ENCODE results near the gene HECTD4.
"Not testable (repeated sequence)": the region's sequence is repeated elsewhere in the genome, so short reads cannot be mapped to it uniquely, and the experiment has no call there.

Gene HECTD4

DNA sequence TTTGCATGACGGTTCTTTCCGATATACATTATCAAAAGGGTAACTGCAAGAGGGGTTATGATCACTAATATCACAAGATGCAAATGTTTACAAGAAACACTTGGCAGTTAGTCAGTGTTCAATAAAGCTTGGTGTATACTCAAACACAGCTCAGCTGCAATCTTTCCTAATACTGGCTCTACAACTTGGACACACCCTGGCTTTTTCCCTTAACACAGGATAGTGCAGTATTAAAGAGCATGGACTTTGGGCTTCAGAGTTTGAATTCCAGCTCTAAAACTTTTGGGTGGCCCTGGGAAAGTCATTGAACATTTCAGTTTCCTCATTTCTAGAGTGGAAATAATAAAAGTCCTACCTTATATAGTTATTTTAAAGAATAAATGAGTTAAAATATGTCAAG, 107.0 kb downstream of the HECTD4 start:
- DNase-seq = no peak

DNA sequence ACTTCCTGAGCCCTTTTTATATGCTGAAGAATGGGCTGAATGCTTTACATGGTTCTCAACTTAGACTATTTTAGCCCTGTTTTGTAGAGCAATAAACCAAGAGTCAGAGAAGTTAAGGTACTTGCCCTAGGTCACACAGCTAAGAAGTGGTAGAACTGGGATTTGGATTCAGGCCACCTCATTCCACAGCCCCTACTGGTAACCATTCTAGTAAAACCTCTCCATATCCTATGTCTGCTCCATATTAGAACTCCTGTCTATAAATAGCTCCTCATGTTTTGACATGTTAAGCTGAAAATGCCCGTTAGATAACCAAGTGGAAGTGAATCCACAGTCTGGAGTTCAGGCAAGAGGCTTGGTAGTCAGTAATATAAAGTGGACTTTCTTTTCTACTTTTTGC, 111.6 kb downstream of the HECTD4 start:
- DNase-seq = no peak

DNA sequence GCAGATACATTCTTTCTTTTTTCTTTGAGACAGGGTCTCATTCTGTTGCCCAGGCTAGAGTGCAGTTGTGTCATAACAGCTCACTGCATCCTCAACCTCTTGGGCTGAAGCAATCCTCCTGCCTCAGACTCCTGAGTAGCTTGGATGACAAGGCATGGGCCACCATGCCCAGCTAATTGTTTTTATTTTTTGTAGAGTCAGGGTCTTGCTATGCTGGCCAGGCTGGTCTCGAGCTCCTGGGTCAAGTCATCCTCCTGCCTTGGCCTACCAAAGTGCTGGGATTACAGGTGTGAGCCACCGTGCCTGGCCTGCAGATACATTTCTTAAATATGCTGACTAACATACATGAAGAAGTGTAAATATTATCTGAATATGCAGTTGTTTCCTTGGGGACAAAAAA, 115.8 kb downstream of the HECTD4 start:
- DNase-seq = no peak

DNA sequence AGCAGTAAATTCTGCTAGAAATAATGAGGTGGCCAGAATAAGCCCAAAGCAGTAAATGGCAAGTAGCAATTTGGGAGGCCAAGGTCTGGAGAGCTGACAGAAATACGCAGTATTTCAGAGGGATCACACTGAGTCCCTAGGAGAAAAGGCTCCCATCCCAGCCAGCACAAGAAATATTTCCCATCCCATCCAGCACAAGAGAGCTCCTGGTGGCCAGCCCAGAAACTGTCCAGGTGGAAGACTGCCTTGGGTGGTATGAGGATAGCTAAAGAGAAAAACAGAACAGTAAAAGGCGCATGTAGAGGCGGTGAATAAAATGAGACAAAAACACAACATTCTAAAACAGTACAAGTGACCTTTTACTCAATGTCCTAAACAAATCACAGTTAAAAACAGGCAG, 120.7 kb downstream of the HECTD4 start:
- peak in 6 of 56 donors; percentile 1 to 32 (median 14) for DNase-seq

DNA sequence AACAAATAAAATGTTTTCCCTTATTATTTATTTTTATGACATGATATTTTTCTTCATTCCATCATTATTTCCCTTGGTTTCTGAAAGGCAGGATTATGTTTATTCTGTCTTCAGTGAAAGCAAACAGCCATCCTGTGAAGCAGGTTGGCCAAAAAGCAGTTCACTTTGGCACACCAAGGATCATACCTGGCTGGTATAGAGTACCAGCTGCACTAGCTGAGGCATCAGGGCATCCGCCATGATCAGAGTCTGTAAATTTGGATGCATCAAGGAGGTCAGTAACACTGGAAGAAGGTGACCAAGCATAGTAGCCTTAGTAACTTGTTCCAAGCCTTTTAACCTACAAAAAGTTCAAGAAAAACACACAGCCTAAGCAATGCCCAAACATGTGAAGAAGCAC, 123.3 kb downstream of the HECTD4 start:
- no peak for DNase-seq

DNA sequence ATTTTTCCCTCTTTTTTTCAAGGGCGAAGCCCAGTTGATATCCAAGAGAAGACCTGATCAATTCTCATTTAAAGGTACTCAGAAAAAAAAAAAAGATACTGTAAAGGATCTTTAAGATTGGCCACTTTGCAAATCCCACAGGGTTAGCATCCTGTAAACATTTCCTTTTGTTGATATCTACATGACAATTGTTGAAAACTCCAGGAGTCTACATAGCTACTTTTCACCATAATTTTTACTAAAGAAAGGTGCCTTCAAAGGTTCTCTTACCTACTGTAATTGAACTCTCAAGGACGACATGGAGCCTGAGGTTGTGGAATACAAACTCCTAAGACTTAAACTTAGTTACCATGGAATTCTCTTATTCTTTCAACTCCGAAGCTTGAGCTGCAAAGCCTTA, 125.5 kb downstream of the HECTD4 start:
- DNase-seq = no peak

DNA sequence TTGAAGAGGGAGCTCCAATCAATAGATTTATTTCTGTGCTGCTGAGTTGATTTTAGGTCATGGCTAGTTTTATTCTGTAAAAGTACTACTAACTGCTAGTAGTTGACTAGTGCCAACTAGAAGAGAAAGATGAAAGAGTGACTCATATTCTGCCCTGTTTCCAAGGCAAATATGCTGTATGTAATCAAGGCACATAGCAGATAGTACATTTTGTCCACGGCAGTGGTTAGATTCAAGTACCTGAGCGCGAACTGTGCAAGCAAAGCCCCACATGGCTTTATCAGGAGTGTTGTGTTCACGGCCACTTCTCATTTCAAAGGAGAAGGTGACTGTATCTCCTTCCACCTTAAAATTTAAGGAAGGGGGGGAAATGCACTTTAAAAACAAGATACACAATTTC, 130.0 kb downstream of the HECTD4 start:
- DNase-seq = no peak

DNA sequence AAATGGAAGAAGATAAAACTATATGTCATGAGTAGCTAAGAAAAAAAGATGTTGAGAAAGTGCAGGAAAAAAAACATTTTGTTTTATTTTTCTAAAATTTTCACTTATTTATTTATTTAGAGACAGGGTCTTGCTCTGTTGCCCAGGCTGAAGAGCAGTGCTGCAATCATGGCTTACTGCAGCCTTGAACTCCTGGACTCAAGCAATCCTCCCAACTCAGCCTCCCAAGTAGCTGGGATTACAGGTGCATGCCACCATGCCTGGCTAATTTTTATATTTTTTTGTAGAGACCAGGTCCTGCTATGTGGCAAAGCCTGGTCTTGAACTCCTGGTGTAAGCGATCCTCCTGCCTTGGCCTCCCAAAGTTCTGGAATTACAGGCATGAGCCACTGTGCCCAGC, 137.3 kb downstream of the HECTD4 start:
- DNase-seq = not testable (repeated sequence)

DNA sequence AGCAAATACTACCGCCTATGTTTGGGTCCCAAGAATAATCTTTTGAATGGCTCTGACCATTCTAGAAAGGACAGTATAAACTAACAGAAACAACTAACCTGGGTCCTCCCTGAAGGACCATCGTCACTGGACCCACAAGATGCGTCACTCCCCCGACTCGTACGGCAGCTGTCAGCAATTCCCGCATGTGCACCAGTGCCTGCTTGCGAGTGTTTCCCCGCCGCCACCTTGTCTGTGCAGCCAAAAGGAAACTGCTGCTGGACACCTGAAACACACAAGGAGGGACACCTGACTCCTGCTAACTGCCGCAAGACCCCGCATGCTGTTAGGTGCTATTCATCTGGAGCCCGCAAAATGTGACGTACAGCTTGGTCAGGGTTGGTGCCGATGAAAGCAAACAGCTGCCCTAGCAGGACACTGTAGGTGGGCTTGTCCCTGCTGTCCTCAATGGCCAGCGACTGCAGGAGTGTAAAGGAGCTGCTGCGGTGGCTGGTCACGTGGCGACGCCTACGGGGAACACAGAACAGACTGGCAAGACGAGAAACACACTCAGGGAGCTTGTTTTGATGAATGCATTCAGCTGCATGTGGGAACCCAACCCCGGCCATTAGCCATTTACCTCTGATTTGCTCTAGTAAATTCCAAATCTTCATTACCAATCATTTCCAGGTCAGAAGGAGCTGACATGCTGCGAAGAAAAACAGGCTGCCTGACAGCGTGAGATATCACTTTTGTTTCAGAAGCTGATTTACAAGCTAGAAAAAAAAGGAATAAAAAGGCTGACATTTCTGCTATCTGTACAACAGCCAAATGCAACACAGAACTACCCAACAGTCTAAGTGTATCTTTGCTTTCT, 138.7 kb downstream of the HECTD4 start:
- peak in 7 of 56 donors; percentile 3 to 27 (median 12) for DNase-seq

DNA sequence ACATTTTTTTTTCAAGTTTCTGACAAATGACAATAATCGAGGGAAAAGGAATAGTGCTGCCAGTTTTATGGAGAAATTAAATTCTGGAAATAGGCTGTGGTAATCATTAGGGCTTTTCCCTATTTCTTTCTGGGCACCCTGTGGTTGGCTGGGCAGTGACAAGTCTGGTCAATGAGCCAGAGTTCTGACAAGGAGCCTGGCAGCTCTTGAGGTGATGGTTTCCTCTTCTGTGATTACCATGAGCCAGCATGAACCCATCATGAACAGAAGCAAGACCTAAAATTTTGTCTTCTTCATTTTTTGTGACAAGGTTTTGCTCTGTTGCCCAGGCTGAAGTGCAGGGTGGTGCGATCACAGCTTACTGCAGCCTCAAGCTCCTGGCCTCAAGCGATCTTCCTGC, 141.1 kb downstream of the HECTD4 start:
- DNase-seq = no peak

DNA sequence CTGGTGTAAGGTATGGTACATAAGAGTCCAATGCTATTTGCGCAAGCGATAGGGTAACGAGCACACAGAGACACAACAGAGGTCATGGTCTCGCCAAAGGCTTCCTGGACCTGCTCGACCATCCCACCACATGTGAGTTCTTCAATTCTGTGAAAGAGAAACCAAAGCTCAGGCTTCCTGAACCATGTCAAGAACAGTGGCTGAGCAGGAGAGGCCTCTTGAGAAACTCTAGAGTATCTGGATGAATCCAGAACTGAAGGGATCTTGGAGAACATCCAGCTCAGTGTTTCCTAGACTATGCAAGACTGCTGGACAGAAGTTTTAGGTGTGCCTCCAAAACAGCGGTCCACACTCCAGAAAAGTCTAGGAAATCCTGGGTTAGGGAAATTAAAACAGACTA, 142.3 kb downstream of the HECTD4 start:
- no peak for DNase-seq

DNA sequence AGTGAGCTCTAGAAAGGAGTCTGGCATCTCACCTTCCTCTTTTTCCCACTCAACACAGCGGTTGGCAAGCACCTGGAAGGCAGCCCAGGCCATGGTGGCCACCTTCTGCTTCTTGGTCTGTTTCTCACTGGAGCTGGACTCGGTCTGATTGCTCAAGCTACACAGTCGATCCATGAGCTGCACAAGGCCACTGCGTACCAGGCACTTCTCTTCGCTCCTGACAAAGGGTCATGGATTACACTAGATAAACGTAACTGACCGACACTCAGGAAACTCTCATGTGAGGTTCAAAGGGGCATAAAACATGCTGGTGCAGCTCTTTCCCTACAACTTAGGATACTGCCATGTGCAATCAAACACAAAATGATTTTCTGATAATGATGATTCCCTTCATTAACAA, 143.2 kb downstream of the HECTD4 start:
- no peak for DNase-seq

DNA sequence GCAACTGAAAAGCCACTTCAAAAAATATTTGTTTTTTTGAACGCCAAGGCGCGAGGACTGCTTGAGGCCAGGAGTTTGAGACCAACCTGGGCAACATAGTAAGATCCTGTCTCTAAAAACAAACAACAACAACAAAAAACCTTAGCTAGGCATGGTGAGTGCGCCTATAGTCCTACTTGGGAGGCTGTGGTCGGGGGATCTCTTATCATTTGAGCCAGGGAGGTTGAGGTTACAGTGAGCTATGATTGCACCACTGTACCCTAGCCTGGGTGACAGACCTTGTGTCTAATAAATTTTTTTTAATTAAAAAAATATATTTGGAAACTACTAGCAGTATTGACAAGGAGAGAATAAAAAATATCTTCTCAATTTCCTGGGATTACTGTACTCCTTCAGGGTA, 143.8 kb downstream of the HECTD4 start:
- no peak for DNase-seq

DNA sequence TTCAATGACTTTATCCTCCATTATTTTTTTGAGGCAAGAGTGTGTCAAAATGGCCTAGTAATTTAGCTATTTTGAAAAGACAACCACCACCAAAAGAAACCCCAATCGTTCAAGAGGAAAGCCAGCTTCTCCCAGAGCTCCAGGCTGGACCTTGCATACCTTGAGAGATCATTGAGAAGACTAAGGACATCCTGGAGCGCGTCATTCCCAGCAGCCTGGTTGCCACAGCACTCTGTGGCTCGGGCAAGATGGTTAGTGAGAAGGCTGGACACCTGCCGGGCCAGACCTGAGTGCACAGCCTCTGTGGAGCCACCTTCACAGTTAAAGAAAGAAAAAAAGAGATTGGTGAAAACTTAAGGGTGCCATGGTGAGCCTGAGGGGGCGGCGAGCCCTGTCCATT, 145.4 kb downstream of the HECTD4 start:
- DNase-seq = no peak

DNA sequence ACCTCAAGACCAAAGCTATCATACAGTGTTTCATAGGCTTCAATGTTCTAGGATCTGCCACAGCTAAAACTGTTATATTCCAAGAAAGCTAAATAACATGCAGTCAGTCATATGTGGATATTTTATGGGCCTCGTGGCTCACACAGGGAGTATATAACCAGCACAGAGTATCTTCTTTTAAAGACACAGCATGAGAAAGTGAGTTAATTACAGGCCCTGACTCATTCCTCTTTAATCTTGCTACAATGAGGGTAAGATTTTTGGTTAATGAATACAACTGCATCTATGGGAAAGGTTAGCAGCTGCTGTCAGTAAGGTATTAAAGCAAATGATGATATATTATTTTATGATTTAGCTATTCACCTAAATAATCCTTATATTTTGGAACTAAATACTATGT, 145.8 kb downstream of the HECTD4 start:
- no peak for DNase-seq

DNA sequence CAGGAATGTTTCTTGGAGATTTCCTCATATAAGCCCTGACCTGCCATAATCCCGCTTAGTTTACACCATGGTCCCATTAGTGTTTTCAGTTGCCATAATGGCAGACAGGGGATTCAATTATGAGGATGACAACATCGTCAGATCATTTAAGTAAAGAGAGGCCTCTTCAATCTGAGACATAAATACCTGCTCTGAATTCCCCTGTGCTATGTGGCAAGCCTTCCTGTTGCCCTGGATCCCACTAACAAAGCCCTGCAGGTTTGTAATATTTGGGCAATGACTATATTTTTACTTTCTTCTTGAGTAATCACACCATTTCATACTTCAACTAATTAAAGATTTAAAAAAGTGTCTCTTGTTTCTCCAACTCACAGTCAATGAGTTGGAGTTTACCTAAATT, 147.9 kb downstream of the HECTD4 start:
- no peak for DNase-seq

DNA sequence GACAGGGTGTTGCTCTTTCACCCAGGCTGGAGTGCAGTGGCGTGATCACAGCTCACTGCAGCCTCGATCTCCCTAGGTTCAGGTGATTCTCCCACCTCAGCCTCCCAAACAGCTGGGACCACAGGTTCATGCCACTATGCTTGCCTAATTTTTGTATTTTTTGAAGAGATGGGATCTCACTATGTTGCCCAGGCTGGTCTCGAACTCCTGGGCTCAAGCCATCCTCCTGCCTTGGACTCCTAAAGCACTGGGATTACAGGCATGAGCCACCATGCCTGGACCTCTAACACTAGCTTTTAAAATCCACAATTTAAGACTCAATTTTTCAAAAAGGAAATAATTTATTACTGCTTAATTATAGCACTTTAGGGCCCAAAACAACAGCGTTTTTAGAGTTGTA, 149.0 kb downstream of the HECTD4 start:
- no peak for DNase-seq

DNA sequence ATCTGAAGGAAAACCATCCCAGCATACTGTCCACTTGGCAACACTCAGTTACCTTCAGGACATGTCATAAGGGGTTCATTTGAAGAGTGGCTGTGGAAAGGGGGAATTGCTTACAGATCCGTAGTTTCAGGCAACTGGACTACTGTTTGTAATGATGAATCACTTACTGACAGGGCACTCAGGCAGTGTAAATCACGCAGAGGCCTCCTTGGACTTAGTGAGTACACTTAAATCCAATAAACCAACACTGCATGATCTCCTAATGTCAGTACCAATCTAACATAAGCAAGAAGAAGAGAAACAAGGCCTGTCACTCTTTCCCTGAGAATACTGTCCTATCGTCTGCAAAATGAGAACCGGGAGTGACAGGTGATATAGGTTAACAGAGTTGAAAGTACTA, 152.1 kb downstream of the HECTD4 start:
- DNase-seq = no peak

DNA sequence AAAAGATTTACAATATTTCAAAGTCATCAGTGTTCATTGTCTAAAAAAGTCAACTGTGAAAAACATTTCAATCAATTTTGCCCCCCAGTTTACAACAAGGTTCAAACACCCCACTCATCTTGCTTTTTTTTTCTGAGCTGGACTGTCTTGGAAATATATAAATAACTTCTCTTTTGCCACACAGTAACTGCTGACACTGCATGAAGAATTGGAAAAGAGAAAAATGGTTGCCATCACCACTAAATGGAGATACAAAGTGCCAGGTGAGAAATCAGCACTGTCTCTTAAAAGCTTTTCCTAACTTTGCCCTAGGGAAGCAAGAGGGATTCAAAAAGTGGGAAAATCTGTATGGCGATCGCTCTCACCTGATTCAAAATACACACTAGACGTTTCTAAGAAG, 155.5 kb downstream of the HECTD4 start:
- no peak for DNase-seq

DNA sequence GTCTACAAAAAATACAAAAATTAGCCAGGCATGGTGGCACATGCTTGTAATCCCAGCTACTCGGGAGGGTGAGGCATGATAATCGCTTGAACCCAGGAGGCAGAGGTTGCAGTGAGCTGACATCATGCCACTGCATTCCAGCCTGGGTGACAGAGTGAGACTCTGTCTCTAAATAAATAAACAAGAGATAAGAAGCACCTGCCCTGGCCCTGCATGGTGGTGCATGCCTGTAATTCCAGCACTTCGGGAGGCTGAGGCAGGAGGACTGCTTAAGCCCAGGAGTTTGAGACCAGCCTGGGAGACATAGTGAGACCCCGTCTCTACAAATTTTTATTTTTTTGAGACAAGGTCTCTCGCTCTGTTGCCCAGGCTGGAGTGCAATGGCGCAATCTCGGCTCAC, 161.6 kb downstream of the HECTD4 start:
- not testable (repeated sequence) for DNase-seq

DNA sequence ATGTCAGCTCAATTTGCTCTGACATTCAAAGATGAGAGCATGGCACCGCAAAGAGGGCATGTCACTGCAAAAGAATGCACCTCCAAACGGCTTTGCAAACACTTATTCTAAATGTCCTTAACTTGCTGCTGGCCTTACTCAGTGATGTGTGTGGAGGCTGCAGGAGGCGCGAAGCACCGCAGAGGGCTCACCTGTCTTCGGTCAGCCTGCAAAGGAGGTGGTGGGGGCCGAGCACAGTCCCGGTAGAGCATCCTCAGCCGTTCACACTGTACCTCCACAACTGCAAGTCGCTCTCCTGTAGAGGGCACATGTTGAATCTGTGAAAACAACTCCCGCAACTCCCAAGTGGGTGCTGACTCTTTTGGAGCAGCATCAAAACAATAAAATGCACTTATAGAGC, 163.0 kb downstream of the HECTD4 start:
- DNase-seq = peak in 5 of 56 donors; percentile 4 to 11 (median 9)

DNA sequence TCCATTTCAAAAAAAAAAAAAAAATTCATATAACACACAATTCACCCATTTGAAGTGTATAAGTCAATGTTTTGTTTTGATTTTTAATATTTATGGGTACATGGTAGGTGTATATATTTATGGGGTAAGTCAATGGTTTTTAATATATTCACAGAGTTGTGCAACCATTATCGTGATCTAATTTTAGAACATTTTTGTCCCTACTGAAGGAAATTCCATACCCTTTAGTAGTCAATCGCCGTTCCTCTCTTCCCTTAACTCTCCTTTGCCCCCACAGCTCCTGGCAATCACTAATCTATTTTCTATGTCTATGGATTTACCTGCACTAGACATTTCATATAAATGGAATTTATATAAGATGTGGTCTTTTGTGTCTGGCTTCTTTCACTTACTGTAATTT, 164.1 kb downstream of the HECTD4 start:
- DNase-seq = no peak

DNA sequence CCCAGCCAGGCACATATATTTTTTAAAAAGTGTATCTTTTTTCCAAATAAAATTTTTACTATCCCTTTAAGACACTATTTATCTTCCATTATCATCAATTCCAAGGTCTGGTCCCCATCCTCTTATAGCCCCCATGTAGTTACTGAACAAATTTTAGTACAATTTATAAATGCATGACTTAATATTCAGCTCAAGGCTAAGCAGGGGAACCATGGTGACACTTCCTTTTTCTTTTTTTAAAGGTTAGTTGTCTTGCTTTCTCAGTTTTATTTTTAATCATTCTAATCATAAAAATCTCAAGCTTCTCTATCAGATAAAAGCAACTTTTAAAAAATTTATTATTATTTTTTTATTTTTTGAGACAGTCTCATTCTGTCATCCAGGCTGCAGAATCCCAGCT, 164.6 kb downstream of the HECTD4 start:
- DNase-seq = no peak

DNA sequence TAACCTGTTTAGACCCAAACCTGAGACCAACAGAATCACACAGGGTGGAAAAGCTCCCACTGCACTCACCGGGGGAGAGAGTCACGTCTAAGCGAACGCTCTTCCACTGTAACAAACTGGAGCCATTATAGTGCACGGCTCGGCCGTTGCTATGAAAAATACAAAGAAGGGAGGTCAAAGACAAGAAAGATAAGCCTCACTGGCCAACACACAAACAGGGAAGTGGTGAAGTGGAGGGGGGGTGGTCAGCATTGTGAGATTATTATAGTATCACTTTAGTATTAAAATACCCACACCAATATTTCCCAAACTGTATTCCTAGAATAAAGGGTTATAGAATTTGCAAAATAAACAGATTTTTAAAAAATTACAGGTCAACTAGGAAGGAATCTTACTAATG, 166.0 kb downstream of the HECTD4 start:
- DNase-seq = no peak

All from nucleus accumbens (tissue), 56 donors.